Mammary epithelial cell (primary cell): ENCODE measurements around the gene HPRT1.

Experiments
- CTCF ChIP-seq, 2 donors: IDR thresholded peaks in 1 of 2; conservative IDR thresholded peaks in 1 of 2; 2 replicates each; pipeline ENCODE4 v1.5.1; 2011 to 2012; ENCODE audit warnings: inconsistent platforms in 2 of 2, low read length in 2 of 2, mild to moderate bottlenecking in 2 of 2, control low read depth in 1 of 2, low read depth in 1 of 2; ENCODE audit not compliant: insufficient read depth in 1 of 2; ENCODE audit errors: extremely low read depth in 1 of 2
- EZH2 ChIP-seq: IDR thresholded peaks from 2 replicates; pipeline ENCODE4 v1.6.1; 2012; ENCODE audit warnings: low read length, inconsistent platforms, borderline replicate concordance

- TF ChIP-seq CTCF (conservative IDR thresholded peaks at IDR 0.05 in 1 of 2, IDR thresholded peaks at IDR 0.05 in 1 of 2; ENCODE audit: extremely low read depth in 1 of 2, insufficient read depth in 1 of 2, low read depth in 1 of 2, low read length in 2 of 2): no peak
- no peak for TF ChIP-seq EZH2
Measured at GRCh38 chrX:134513091-134513490, 53.1 kb downstream of the HPRT1 start.
